Liver (tissue), 9 donors: ENCODE data around the gene STK39. TPM values are rescaled to one million over a fixed set of nuclear protein-coding genes. Genes with fewer than 3 reads are reported as not detected.

Experiments used
- DNase-seq: peaks from one replicate; pipeline ENCODE4 v3.0.0-alpha.2; 2017; ENCODE audit warnings: low spot score
- H3K27ac ChIP-seq, 2 donors: one replicate each; pipeline ENCODE4 v1.7.0; 2013; ENCODE audit warnings: inconsistent platforms in 2 of 2, low read length in 2 of 2, control low read depth in 1 of 2, low read depth in 1 of 2, mild to moderate bottlenecking in 1 of 2
- H3K27me3 ChIP-seq, 4 donors: one replicate each; pipeline versions ENCODE4 v1.6.1 to v1.7.0; 2013; ENCODE audit warnings: low read length in 3 of 4, inconsistent platforms in 1 of 4, mild to moderate bottlenecking in 1 of 4, moderate library complexity in 1 of 4; ENCODE audit not compliant: control insufficient read depth in 4 of 4, insufficient read depth in 4 of 4
- H3K36me3 ChIP-seq, 4 donors: one replicate each; pipeline versions ENCODE4 v1.6.1 to v1.7.0; 2013; ENCODE audit warnings: low read length in 3 of 4, mild to moderate bottlenecking in 3 of 4, low read depth in 1 of 4, moderate library complexity in 1 of 4; ENCODE audit not compliant: control insufficient read depth in 4 of 4, insufficient read depth in 3 of 4
- H3K4me1 ChIP-seq, 4 donors: one replicate each; pipeline versions ENCODE4 v1.6.1 to v1.7.0; 2013; ENCODE audit warnings: low read length in 3 of 4, mild to moderate bottlenecking in 3 of 4, moderate library complexity in 1 of 4; ENCODE audit not compliant: control insufficient read depth in 4 of 4, insufficient read depth in 4 of 4
- H3K4me3 ChIP-seq, 3 donors: one replicate each; pipeline versions ENCODE4 v1.6.1 to v1.7.0; 2013; ENCODE audit warnings: low read length in 3 of 3, control low read depth in 1 of 3, low read depth in 1 of 3, mild to moderate bottlenecking in 1 of 3
- H3K9ac ChIP-seq, 2 donors: one replicate each; pipeline ENCODE4 v1.7.0; 2013; ENCODE audit warnings: low read length in 2 of 2, mild to moderate bottlenecking in 2 of 2, moderate library complexity in 2 of 2, control low read depth in 1 of 2, low read depth in 1 of 2
- H3K9me3 ChIP-seq, 4 donors: one replicate each; pipeline versions ENCODE4 v1.6.1 to v1.7.0; 2013; ENCODE audit warnings: low read length in 3 of 4; ENCODE audit not compliant: control insufficient read depth in 4 of 4
- EGR1 ChIP-seq, 2 donors: IDR thresholded peaks; 2 replicates each; pipeline ENCODE4 v1.6.1; 2016 to 2018; ENCODE audit warnings: antibody characterized with exemption in 2 of 2, low read depth in 2 of 2
- FOXA1 ChIP-seq: IDR thresholded peaks from 2 replicates; pipeline ENCODE4 v1.6.1; 2016; ENCODE audit warnings: antibody characterized with exemption
- GABPA ChIP-seq, 2 donors: IDR thresholded peaks in 1 of 2; conservative IDR thresholded peaks in 1 of 2; 2 replicates each; pipeline ENCODE4 v1.6.1; 2016; ENCODE audit warnings: antibody characterized with exemption in 2 of 2, mild to moderate bottlenecking in 1 of 2, moderate library complexity in 1 of 2
- HNF4A ChIP-seq, 2 donors: conservative IDR thresholded peaks; 2 replicates each; pipeline ENCODE4 v1.6.1; 2016; ENCODE audit warnings: antibody characterized with exemption in 2 of 2, mild to moderate bottlenecking in 2 of 2
- HNF4G ChIP-seq: IDR thresholded peaks from 2 replicates; pipeline ENCODE4 v1.6.1; 2016; ENCODE audit warnings: antibody characterized with exemption
- JUND ChIP-seq, 2 donors: IDR thresholded peaks; 2 replicates each; pipeline ENCODE4 v1.6.1; 2016; ENCODE audit warnings: antibody characterized with exemption in 2 of 2
- RAD21 ChIP-seq, 2 donors: IDR thresholded peaks; 2 replicates each; pipeline ENCODE4 v1.6.1; 2016; ENCODE audit warnings: antibody characterized with exemption in 2 of 2, mild to moderate bottlenecking in 2 of 2
- SP1 ChIP-seq: IDR thresholded peaks from 2 replicates; pipeline ENCODE4 v1.6.1; 2018; ENCODE audit warnings: antibody characterized with exemption, mild to moderate bottlenecking
- TAF1 ChIP-seq: conservative IDR thresholded peaks from 2 replicates; pipeline ENCODE4 v1.6.1; 2016; ENCODE audit warnings: antibody characterized with exemption, mild to moderate bottlenecking
- YY1 ChIP-seq: IDR thresholded peaks from 2 replicates; pipeline ENCODE4 v1.6.1; 2016; ENCODE audit warnings: antibody characterized with exemption, mild to moderate bottlenecking
- WGBS: extraction: QIAGEN DNeasy Blood & Tissue Kit; methylation state at CpG from one replicate; pipeline ENCODE4 v1.1.7; 2013; 5-methylcytosine and 5-hydroxymethylcytosine counted together
- polyA plus RNA-seq, 2 donors: library from polyadenylated mRNA; stranded (reverse) in 1 of 2; unstranded in 1 of 2; fragments of 200-250 nt in 1 of 2; fragments of >200 nt in 1 of 2; fragmentation: Nextera tagmentation in 1 of 2; extraction: Ambion mirVana in 1 of 2; gene quantifications; one replicate each; pipeline versions ENCODE4 v1.2.1 to v1.2.3, GENCODE V29; 2013 to 2015
- total RNA-seq, 2 donors: library from RNA; depleted of rRNA; stranded (reverse); fragments of >200 nt; gene quantifications; one replicate each; pipeline ENCODE4 v1.2.3, GENCODE V29; 2014
- TF ChIP-seq, protein P1 (sequence below): IDR thresholded peaks from 2 replicates; pipeline ENCODE4 v1.6.1; 2016; ENCODE audit warnings: antibody characterized with exemption, mild to moderate bottlenecking
- TF ChIP-seq, protein P2 (sequence below): IDR thresholded peaks from 2 replicates; pipeline ENCODE4 v1.6.1; 2016; ENCODE audit warnings: antibody characterized with exemption
- TF ChIP-seq, protein P3 (sequence below): IDR thresholded peaks from 2 replicates; pipeline ENCODE4 v1.6.1; 2016; ENCODE audit warnings: antibody characterized with exemption
- TF ChIP-seq, protein P4 (sequence below): fragments of 150-350 bp; IDR thresholded peaks from 2 replicates; pipeline ENCODE4 v1.5.1; 2017; ENCODE audit warnings: improper control_type of control experiment, low read depth, low read length; ENCODE audit not compliant: missing input control
- donor health status: healthy.
- donor health status: healthy.
- donor health status: healthy.
- donor health status: healthy.
- donor health status: healthy.

Gene STK39
- total and polyA plus RNA-seq, 4 donors: 0.29 to 1.8 (median 0.73) TPM

DNA sequence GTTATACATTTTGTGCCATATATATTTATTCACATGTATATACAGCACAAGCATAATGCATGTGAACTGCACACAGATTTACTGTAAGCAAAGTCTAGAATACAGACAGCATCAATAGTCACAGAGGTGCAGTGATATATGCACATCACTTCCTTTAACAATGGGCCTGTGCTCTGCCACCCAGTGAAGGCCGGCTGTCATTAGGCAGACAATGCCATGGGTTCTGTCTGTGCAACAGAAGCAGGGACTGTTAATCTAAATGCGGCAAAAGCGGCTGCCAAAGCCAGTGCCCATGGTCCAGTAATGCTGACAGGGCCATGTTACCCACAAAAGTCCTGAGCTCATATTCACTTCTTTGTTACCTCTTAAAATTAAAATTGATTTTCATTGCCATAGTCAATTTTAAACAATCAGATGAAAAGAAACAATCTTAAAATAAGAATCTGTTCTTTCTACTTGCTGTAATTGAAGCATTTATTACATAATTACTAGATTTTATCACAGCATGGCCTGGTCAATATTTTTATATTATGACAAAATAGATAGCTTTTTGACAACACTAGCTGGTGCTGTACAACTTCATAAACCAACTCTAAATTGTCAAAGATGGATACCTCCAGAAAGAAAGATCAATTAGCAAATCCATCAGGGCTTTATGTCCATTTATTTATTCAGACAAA lies 232.0 kb downstream of the STK39 start:
- WGBS: 94% methylated on average over 3 of the region's 3 CpGs
- TF ChIP-seq, protein P1, sequence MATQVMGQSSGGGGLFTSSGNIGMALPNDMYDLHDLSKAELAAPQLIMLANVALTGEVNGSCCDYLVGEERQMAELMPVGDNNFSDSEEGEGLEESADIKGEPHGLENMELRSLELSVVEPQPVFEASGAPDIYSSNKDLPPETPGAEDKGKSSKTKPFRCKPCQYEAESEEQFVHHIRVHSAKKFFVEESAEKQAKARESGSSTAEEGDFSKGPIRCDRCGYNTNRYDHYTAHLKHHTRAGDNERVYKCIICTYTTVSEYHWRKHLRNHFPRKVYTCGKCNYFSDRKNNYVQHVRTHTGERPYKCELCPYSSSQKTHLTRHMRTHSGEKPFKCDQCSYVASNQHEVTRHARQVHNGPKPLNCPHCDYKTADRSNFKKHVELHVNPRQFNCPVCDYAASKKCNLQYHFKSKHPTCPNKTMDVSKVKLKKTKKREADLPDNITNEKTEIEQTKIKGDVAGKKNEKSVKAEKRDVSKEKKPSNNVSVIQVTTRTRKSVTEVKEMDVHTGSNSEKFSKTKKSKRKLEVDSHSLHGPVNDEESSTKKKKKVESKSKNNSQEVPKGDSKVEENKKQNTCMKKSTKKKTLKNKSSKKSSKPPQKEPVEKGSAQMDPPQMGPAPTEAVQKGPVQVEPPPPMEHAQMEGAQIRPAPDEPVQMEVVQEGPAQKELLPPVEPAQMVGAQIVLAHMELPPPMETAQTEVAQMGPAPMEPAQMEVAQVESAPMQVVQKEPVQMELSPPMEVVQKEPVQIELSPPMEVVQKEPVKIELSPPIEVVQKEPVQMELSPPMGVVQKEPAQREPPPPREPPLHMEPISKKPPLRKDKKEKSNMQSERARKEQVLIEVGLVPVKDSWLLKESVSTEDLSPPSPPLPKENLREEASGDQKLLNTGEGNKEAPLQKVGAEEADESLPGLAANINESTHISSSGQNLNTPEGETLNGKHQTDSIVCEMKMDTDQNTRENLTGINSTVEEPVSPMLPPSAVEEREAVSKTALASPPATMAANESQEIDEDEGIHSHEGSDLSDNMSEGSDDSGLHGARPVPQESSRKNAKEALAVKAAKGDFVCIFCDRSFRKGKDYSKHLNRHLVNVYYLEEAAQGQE: no peak
- Histone ChIP-seq H3K4me3 (no peak overlapping the region), H3K27ac (no peak overlapping the region), H3K9ac (no peak overlapping the region), H3K9me3 (no peaks in the 10 kb centered on the region), H3K36me3 (no peaks in the 10 kb centered on the region), H3K4me1 (no peaks in the 10 kb centered on the region), H3K27me3 (no peaks in the 10 kb centered on the region)
- no peak for DNase-seq

DNA sequence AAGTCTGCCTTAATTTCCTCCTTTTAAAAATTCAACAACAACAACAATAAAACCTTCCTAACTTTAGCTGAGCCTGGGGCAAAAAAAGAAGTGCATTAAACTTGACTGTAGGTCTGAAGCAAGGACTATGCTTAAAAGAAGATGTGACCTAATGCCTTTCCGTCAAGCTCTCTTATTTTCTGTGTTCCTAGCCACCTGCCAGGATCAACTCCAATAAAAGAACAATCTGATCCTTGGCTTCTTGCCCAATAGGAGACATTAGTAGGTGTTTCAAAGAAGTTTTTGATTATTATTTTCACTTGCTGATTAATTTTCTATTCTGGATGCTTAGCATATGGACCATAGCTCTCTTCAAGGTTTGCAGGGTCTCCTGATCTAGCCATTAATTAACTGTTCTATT lies 237.5 kb downstream of the STK39 start:
- Histone ChIP-seq H3K36me3 (no peaks in the 10 kb centered on the region), H3K27ac (no peak overlapping the region), H3K9ac (no peak overlapping the region), H3K4me1 (no peaks in the 10 kb centered on the region), H3K9me3 (no peaks in the 10 kb centered on the region), H3K27me3 (no peaks in the 10 kb centered on the region), H3K4me3 (no peak overlapping the region)
- no peak for TF ChIP-seq TAF1
- TF ChIP-seq SP1: no peak
- no peak for TF ChIP-seq JUND (IDR thresholded peaks at IDR 0.05)
- TF ChIP-seq EGR1 (IDR thresholded peaks at IDR 0.05; ENCODE audit: low read depth in 2 of 2): no peak
- TF ChIP-seq, protein P1: no peak
- no peak for TF ChIP-seq GABPA (IDR thresholded peaks at IDR 0.05 in 1 of 2, conservative IDR thresholded peaks at IDR 0.05 in 1 of 2)
- TF ChIP-seq HNF4G: no peak
- TF ChIP-seq FOXA1: no peak
- TF ChIP-seq, protein P2, sequence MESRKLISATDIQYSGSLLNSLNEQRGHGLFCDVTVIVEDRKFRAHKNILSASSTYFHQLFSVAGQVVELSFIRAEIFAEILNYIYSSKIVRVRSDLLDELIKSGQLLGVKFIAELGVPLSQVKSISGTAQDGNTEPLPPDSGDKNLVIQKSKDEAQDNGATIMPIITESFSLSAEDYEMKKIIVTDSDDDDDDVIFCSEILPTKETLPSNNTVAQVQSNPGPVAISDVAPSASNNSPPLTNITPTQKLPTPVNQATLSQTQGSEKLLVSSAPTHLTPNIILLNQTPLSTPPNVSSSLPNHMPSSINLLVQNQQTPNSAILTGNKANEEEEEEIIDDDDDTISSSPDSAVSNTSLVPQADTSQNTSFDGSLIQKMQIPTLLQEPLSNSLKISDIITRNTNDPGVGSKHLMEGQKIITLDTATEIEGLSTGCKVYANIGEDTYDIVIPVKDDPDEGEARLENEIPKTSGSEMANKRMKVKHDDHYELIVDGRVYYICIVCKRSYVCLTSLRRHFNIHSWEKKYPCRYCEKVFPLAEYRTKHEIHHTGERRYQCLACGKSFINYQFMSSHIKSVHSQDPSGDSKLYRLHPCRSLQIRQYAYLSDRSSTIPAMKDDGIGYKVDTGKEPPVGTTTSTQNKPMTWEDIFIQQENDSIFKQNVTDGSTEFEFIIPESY: no peak
- no peak for TF ChIP-seq RAD21 (IDR thresholded peaks at IDR 0.05)
- TF ChIP-seq, protein P3, sequence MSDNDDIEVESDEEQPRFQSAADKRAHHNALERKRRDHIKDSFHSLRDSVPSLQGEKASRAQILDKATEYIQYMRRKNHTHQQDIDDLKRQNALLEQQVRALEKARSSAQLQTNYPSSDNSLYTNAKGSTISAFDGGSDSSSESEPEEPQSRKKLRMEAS: no peak
- TF ChIP-seq, protein P4, sequence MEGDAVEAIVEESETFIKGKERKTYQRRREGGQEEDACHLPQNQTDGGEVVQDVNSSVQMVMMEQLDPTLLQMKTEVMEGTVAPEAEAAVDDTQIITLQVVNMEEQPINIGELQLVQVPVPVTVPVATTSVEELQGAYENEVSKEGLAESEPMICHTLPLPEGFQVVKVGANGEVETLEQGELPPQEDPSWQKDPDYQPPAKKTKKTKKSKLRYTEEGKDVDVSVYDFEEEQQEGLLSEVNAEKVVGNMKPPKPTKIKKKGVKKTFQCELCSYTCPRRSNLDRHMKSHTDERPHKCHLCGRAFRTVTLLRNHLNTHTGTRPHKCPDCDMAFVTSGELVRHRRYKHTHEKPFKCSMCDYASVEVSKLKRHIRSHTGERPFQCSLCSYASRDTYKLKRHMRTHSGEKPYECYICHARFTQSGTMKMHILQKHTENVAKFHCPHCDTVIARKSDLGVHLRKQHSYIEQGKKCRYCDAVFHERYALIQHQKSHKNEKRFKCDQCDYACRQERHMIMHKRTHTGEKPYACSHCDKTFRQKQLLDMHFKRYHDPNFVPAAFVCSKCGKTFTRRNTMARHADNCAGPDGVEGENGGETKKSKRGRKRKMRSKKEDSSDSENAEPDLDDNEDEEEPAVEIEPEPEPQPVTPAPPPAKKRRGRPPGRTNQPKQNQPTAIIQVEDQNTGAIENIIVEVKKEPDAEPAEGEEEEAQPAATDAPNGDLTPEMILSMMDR: no peak
- no peak for TF ChIP-seq HNF4A (conservative IDR thresholded peaks at IDR 0.05)
- TF ChIP-seq YY1: no peak
- 82% methylated on average over 1 of the region's 1 CpG for WGBS
- no peak for DNase-seq
